OCI-LY7 (cell line): ENCODE data around the gene EPB41. TPM values are rescaled to one million over a fixed set of nuclear protein-coding genes. Genes with fewer than 3 reads are reported as not detected.

Experiments
- BruUV-seq: library from RNA; stranded (reverse); fragments of 400-500 nt; replicated peaks from 2 replicates; lab custom pipeline; 2021; lab: Mats Ljungman, UMichigan
- CTCF ChIA-PET: fragments of 300-600 bp; sonication (Branson Sonifier 250); formaldehyde crosslinking; loops from one replicate; lab custom pipeline; 2022; ENCODE audit warnings: antibody characterized with exemption; ENCODE audit not compliant: unreplicated experiment; lab: Charles Lee
- POLR2A ChIA-PET: fragments of 300-600 bp; sonication (Branson Sonifier 250); formaldehyde crosslinking; loops from one replicate; lab custom pipeline; 2022; ENCODE audit warnings: antibody characterized with exemption; lab: Charles Lee
- DNase-seq: peaks from one replicate; pipeline ENCODE4 v3.0.0-alpha.2; 2015; ENCODE audit warnings: low spot score
- H2AFZ ChIP-seq: fragments of 200-600 bp; sonication (generic), shearing (Covaris generic); 2 replicates; pipeline ENCODE4 v1.6.1; 2014; ENCODE audit warnings: mild to moderate bottlenecking, antibody characterized with exemption, low read length, moderate library complexity
- H3K27ac ChIP-seq: fragments of 200-600 bp; sonication (generic); 2 replicates; pipeline ENCODE4 v1.5.1; 2014; ENCODE audit warnings: mixed run types, low read depth, mild to moderate bottlenecking, moderate library complexity, low read length, inconsistent platforms; ENCODE audit not compliant: poor library complexity, severe bottlenecking
- H3K36me3 ChIP-seq: fragments of 200-600 bp; sonication (generic); 2 replicates; pipeline ENCODE4 v1.6.1; 2014; ENCODE audit warnings: mild to moderate bottlenecking, antibody characterized with exemption, low read length, moderate library complexity, mixed read lengths; ENCODE audit not compliant: insufficient read depth
- H3K4me1 ChIP-seq: fragments of 200-600 bp; sonication (generic); 2 replicates; pipeline ENCODE4 v1.5.1; 2014; ENCODE audit warnings: mild to moderate bottlenecking, low read length; ENCODE audit not compliant: insufficient read depth, poor library complexity, severe bottlenecking
- H3K4me2 ChIP-seq: fragments of 200-600 bp; sonication (generic); 2 replicates; pipeline ENCODE4 v1.6.1; 2014; ENCODE audit warnings: mild to moderate bottlenecking, low read length
- H3K4me3 ChIP-seq: fragments of 200-600 bp; sonication (generic); 2 replicates; pipeline ENCODE4 v1.5.1; 2014; ENCODE audit warnings: mild to moderate bottlenecking, low read depth, low read length; ENCODE audit not compliant: poor library complexity, severe bottlenecking
- H3K79me2 ChIP-seq: fragments of 200-600 bp; sonication (generic); 2 replicates; pipeline ENCODE4 v1.6.1; 2016; ENCODE audit warnings: low read depth, mild to moderate bottlenecking, low read length, moderate library complexity, mixed read lengths; ENCODE audit not compliant: insufficient read depth
- H3K9me2 ChIP-seq: fragments of 200-600 bp; sonication (generic); 2 replicates; pipeline ENCODE4 v1.6.1; 2016; ENCODE audit warnings: mild to moderate bottlenecking, low read length, mixed read lengths; ENCODE audit not compliant: insufficient read depth
- H3K9me3 ChIP-seq: fragments of 200-600 bp; sonication (generic); 2 replicates; pipeline ENCODE4 v1.6.1; 2014; ENCODE audit warnings: mild to moderate bottlenecking, mixed run types, low read length, mixed read lengths
- H4K20me1 ChIP-seq: fragments of 200-600 bp; sonication (generic); 2 replicates; pipeline ENCODE4 v1.6.1; 2014; ENCODE audit warnings: mild to moderate bottlenecking, antibody characterized with exemption, low read length, moderate library complexity, mixed read lengths; ENCODE audit not compliant: insufficient read depth
- CTCF ChIP-seq: fragments of 200-600 bp; sonication (generic); conservative IDR thresholded peaks from 2 replicates; pipeline ENCODE4 v1.5.1; 2014; ENCODE audit warnings: mild to moderate bottlenecking, antibody characterized with exemption, low read length, moderate library complexity, mixed read lengths
- EZH2phosphoT487 ChIP-seq: fragments of 200-600 bp; sonication (generic); IDR thresholded peaks from 2 replicates; pipeline ENCODE4 v1.6.1; 2018; ENCODE audit warnings: low read depth, borderline replicate concordance, mild to moderate bottlenecking, mixed run types, antibody characterized with exemption, low read length, moderate library complexity, mixed read lengths
- intact Hi-C: fragments of 100-400 bp; cut with micrococcal nuclease; formaldehyde crosslinking; loops from one replicate; pipeline ENCODE4 v1.10.0; 2022; ENCODE audit not compliant: unreplicated experiment
- total RNA-seq, 2 experiments: library from RNA; depleted of rRNA in 1 of 2; stranded (reverse); fragments of >200 nt in 1 of 2; shearing (Covaris generic) in 1 of 2; gene quantifications; 2 replicates each; pipeline ENCODE4 v1.2.3, GENCODE V29; 2014 to 2022

The EPB41 gene
- total RNA-seq, 2 experiments from 2014 or later = 102 to 103 TPM

GRCh38 chr1:28926629-28927265 is 12.4 kb downstream of the EPB41 start:
- Histone ChIP-seq H3K79me2 (peaks cover 89% of the 10 kb centered on the region), H3K9me3 (no peaks in the 10 kb centered on the region), H4K20me1 (no peaks in the 10 kb centered on the region), H3K9me2 (no peaks in the 10 kb centered on the region), H3K36me3 (no peaks in the 10 kb centered on the region; the same call in 1 of the 2 replicates), H3K4me1 (peaks cover 47% of the 10 kb centered on the region), H2AFZ (peak overlapping the region; percentile 47; the same call in 1 of the 2 replicates), H3K4me3 (peak overlapping the region; percentile 64), H3K27ac (peak overlapping the region; percentile 93), H3K4me2 (peak overlapping the region; percentile 92)
- ChIA-PET CTCF (no interaction called here), POLR2A (interaction anchor here (0.8 to 2.0 kb wide), 3 partner anchors 11 to 99 kb away, joined by 3 to 14 read pairs (median 3); partner anchors contain the start of gene EPB41)
- intact Hi-C loops = loop anchor here (1.0 kb wide), 1 partner anchor 12 kb away; the partner anchor contains the start of gene EPB41
- BruUV-seq = no TSS peak
- peak; percentile 92 for DNase-seq
- TF ChIP-seq CTCF (no peak), EZH2phosphoT487 (no peak)

DNA sequence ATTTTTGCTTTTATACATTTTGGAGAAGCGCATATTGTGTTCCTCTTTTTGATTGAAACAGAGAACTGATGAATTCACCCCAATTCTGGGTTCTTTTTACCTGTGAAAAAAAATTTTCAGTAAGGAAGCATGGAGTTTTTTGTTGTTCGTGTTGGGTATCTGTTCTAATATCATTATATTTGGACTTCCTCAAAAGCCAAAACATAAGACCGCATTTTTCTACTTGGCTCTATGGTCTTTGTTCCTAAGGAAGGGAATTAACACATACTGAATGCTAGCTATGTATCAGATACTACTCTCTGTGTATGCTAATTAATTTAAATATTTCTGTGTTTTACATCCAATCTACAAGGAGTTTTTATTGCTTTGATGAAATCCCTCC is 12.9 kb downstream of the EPB41 start:
- intact Hi-C loops = loop anchor here (1.0 kb wide), 1 partner anchor 13 kb away; the partner anchor contains the start of gene EPB41
- BruUV-seq = no TSS peak
- Histone ChIP-seq H3K9me2 (no peaks in the 10 kb centered on the region), H3K79me2 (peaks cover 88% of the 10 kb centered on the region), H3K4me2 (peak overlapping the region; percentile 92), H3K9me3 (no peaks in the 10 kb centered on the region), H3K4me3 (peak overlapping the region; percentile 64), H3K36me3 (no peaks in the 10 kb centered on the region; the same call in 1 of the 2 replicates), H3K4me1 (peaks cover 47% of the 10 kb centered on the region), H3K27ac (peak overlapping the region; percentile 93), H4K20me1 (no peaks in the 10 kb centered on the region), H2AFZ (no peak overlapping the region)
- no peak for DNase-seq
- TF ChIP-seq CTCF (no peak), EZH2phosphoT487 (no peak)
- POLR2A ChIA-PET = interaction anchor here (0.7 to 2.0 kb wide), 5 partner anchors 11 to 259 kb away, joined by 3 to 14 read pairs (median 3); partner anchors contain the start of genes EPB41 and GMEB1
- CTCF ChIA-PET = no interaction called here
